ENCODE measurements around the gene TRPV3. TPM values are rescaled to one million over a fixed set of nuclear protein-coding genes. Genes with fewer than 3 reads are reported as not detected.
"Not testable (repeated sequence)": the region's sequence is repeated elsewhere in the genome, so short reads cannot be mapped to it uniquely, and the experiment has no call there.

The TRPV3 gene
- polyA plus RNA-seq, 3 donors = 0.22 to 0.90 (median 0.31) TPM

DNA sequence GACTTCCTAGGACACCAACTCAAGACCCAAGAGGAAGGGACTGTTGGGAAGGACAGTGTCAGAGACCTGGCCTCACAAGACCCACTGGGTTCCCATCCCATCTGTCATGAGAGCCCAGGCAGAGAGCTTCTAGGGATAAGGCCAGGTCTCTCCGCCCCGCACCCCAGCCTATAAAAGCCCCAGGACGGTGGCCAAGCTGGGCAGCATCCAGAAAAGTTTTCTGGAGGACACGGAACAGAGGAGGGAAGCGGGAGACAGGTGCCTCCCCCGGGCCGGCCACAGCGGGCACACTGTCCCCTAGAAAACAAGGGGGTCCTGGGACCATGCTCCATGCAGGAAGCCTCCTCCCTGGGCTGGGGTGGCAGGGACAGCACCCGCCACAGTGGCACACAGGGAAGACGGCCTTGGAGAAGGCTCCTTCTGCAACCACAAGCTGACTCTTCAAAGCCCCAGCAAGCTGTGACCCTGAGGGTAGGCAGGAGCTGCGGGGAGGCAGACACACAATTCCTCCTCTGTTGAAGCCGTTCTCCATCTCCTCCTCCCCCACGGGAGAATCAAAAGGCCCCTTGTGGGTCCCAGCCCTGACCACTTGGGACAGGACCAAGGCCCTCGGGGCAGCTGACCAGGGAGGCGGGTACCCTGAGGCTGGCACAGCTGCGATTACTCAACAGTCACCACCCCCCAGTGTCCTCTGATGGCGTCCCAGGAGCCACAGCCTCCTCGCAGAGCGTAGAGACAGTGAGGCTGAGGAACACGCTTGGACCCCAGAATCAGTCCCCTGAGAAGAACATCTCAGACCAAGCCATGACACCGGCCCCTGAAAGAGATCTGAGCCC, 26.1 kb downstream of the TRPV3 start:
- WGBS, 3 donors = 64 to 78% (median 69%) methylated on average over 21 of the region's 21 CpGs
- no peak overlapping the region for H3K27ac ChIP-seq (ENCODE audit: low read depth, low read length)

DNA sequence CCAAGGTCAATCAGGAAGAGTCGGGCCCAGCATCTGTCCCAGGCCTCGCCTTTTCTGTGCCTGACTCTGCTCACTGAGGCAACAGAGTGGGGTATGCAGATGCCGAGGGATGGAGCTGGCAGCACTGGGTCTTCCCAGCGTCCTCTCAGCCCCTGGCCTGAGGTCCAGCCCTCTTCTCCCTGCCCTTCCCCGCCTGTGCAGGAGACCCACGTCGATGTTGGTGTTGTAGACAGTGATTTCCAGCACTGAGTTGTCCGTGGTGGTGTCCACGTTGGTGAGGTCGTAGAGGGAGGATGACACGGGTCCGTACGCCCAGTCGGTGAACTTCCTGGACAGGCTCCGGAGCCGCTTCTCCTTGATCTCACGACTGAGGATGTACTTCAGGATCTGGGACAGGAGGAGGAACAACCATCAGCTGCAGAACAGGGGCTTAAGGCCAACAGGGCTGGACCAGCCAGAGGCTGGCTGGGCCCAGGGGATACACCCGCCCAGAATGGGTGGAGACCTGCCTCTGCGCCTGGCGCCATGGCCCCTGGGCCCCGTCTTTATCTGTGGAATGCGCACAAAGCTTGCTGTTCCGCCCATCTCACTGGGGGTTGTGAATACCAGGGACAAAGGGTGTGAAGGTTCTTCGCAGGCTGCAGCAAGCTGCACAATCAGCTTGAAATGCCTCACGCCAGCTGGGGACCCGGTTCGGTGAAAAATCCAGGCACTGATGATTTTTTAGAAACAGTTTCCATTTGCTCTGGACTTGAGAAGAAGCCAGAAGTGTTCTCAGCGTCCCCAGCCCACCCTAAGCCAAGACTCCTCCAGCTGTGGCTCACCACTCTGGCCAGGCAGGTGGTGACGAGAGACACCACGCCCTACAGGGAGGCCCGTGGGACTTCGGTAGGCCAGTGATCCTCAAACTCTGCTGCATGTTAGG, 27.5 kb downstream of the TRPV3 start:
- H3K27ac ChIP-seq (ENCODE audit: low read depth, low read length) = no peak overlapping the region
- WGBS, 3 donors = 41 to 51% (median 42%) methylated on average over 32 of the region's 32 CpGs

DNA sequence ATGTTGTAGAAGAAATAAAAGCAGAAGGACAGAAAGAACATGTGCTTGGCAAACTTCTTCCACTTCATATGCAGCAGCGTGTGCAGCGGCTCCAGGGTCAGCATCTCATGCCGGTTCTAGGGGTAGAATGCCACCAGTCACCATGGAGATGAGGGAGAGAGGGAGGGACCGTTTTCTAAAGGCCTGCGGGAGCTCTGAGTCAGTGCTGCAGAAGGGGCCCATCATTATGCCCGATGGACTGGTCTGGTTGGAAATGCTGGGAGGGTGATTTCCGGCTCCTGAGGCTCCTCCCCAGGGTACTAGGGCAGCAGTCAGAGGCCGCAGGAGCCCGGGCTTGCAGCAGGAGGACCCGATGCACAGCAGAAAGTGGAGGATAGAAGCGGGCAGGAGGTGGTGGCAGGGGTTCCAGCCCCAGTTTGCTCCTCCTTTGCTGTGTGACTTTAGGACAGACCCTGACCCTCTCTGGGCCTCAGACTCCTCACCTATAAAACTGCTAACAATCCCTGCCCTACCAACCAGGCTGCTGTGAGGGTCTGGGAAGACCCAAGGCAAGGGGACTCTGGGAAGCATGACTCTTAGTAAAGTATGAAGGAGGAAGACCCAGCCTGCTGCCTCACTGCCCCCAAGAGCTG, 28.6 kb downstream of the TRPV3 start:
- 35 to 48% (median 43%) methylated on average over 11 of the region's 11 CpGs for WGBS, 3 donors
- no peak overlapping the region for H3K27ac ChIP-seq (ENCODE audit: low read depth, low read length)

DNA sequence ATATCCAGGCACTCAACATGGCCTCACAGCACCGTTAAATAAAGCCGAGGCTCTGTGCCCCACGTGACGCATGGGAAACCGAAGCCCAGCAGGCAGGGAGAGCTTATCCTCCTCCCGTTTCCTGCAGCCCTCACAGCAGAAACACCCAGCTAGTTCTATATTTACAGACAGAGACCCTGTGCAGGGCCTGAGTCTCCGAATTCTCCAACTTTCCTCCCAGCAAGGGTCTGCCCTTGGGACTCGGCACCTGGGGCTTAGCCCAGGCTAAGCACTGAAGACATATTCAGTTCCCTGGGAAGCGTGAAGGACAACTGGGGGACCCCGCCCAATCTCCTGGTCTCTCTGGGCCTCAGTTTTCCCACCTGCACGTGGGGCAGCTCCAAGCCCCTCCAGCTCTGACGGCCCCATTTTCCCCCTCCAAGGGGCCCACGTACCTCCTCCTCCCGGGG, 29.2 kb downstream of the TRPV3 start:
- 62 to 74% (median 64%) methylated on average over 14 of the region's 14 CpGs for WGBS, 3 donors

DNA sequence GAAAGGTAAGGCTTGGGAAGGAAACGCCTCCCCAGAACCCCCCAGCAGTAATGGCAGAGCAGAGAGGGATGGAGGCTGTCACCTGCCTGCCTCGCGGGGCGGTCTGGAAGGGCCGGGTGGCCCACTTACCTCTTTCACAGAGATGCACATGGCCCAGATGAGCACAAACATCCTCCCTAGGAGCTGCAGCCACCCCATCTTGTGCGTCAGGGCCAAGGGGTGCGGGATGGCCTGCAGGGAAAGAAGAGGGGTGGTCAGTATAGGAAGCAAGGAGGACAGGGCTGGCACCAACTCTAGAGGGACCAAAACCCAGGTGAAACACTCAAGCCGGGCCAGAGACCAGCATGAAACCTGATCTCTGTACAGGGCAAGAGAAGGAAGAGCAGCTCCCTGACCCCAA, 29.7 kb downstream of the TRPV3 start:
- no peak overlapping the region for H3K27ac ChIP-seq (ENCODE audit: low read depth, low read length)
- 90 to 93% (median 90%) methylated on average over 8 of the region's 8 CpGs for WGBS, 3 donors

More for the DNA sequence above, 29.2 kb downstream of the TRPV3 start:
- H3K27ac ChIP-seq (ENCODE audit: low read depth, low read length) = no peak overlapping the region

DNA sequence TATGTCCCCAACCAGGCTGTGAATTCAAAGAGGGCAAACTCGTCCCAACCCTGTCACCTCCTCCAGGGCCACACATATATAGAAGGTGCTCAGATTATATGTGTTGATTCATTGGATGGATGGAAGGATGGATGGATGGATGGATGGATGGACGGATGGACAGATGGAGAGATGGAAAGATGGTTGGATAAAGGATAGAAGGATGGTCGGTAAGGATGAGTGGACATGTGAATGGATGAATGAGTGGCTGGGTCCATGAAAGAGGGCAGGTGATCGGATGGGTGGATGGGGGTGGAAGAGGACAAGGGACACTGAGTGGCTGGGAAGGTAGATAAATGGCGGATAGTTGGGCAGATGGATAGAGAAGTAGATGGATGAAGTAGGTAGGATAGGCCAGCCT, 30.1 kb downstream of the TRPV3 start:
- WGBS, 3 donors = 87 to 96% (median 94%) methylated on average over 5 of the region's 5 CpGs
- no peak overlapping the region for H3K27ac ChIP-seq (ENCODE audit: low read depth, low read length)

DNA sequence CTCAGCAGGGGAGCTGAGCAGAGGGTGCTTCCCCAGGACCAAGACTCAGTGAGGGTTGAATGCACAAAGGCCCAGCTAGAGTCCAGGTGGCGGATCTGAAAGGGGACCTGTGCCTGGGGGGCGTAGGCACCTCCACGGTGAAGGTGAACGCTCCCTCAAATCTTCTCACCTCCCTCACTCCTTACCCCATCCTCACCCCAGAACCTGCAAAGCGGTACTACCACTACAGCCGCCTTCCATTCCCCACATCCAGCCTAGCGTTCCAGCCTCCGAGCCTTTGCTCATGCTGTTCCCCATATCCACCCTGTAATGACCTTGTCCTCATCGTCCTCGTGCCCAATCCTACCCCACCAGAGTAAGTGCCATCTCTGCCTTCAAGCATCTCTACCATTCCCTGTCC, 30.6 kb downstream of the TRPV3 start:
- no peak overlapping the region for H3K27ac ChIP-seq (ENCODE audit: low read depth, low read length)
- 75 to 88% (median 78%) methylated on average over 10 of the region's 10 CpGs for WGBS, 3 donors

DNA sequence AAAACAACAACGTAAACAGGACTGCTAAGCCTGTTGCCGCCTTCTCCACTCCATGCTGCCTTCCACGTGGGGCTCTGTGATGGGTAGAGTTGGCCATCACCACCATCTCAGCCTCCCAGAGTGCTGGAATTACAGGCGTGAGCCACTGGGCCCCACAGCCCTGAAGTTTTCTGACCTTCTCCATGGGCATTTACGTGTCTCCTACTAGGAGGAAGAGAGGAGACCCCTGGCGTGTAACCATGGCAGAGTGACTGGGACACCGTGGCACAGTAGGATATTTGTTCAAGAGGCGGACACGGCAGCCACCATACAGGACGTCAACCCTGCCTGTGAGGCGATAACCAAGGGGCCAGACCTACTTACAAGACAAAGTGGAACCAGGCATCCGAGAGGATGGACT, 31.1 kb downstream of the TRPV3 start:
- 86 to 91% (median 86%) methylated on average over 12 of the region's 12 CpGs for WGBS, 3 donors
- H3K27ac ChIP-seq (ENCODE audit: low read depth, low read length) = no peak overlapping the region

DNA sequence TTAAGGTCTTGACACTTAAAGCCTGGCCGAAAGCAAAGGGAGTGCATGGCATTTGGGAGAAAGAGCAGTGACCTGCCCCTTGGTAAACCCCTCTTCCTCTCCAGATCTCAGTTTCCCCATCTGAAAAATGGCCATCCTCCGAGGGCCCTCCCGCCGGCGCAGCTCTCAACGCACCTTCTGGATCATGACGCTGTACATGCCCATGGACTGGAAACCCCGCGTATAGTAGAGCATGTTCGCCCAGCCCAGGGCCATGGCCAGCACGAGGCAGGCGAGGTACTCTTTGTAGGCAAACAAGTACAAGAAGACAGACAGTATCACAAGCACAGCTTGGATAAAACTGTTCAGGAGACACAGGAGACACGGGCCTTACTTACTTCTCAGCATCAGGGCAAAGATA, 33.6 kb downstream of the TRPV3 start:
- no peak overlapping the region for H3K27ac ChIP-seq (ENCODE audit: low read depth, low read length)
- WGBS, 3 donors = 88 to 92% (median 91%) methylated on average over 13 of the region's 13 CpGs

DNA sequence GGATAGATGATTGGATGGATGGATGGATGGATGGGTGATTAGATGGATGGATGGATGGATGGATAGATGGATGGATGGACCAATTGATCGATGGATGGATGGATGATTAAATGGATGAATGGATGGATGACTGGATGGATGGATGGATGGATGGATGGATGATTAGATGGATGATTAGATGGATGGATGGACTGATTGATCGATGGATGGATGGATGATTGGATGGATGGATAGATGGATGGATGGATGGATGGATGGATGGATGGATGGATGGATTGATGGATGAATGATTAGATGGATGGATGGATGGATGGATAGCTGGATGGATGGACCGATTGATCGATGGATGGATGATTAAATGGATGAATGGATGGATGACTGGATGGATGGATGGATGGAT, 38.1 kb downstream of the TRPV3 start:
- WGBS, 3 donors = 86 to 97% (median 97%) methylated on average over 4 of the region's 4 CpGs
- not testable (repeated sequence) for H3K27ac ChIP-seq (ENCODE audit: low read depth, low read length)

DNA sequence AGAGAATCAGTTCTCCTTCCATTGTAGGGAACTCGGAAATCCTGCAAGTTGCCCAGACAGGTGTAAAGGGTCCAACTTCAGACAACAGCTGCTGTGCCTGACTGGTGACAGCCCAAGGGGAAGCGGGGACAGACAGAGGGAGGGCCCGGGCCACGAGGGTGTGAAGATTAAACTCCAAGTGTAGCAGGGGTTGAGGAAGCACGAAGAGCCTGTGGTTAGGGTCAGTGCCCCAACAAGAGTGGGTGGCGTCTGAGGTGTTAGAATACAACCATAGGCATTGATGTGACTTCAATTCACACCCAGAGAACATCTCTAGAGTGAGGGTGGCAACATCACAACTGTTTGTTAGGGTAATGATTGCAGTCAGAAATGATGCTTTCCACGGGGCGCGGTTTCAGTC, 42.7 kb downstream of the TRPV3 start:
- WGBS, 3 donors = 77 to 86% (median 79%) methylated on average over 9 of the region's 9 CpGs

DNA sequence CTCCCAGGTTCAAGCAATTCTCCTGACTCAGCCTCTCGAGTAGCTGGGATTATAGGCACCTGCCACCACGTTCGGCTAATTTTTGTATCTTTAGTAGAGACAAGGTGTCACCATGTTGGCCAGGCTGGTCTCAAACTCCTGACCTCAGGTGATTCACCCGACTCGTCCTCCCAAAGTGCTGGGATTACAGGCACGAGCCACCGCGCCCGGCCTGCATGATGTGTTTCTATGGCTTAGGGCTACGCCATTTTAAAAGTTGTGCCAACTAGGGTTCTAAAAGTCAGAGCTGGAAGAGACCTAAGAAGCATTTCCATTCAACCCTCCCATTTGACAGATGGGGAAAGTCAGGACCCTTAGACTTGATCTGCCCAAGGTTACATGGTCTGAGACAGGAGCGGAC, 43.4 kb downstream of the TRPV3 start:
- 88 to 94% (median 93%) methylated on average over 11 of the region's 11 CpGs for WGBS, 3 donors
- H3K27ac ChIP-seq (ENCODE audit: low read depth, low read length) = not testable (repeated sequence)

More for the DNA sequence above, 42.7 kb downstream of the TRPV3 start:
- no peak overlapping the region for H3K27ac ChIP-seq (ENCODE audit: low read depth, low read length)

DNA sequence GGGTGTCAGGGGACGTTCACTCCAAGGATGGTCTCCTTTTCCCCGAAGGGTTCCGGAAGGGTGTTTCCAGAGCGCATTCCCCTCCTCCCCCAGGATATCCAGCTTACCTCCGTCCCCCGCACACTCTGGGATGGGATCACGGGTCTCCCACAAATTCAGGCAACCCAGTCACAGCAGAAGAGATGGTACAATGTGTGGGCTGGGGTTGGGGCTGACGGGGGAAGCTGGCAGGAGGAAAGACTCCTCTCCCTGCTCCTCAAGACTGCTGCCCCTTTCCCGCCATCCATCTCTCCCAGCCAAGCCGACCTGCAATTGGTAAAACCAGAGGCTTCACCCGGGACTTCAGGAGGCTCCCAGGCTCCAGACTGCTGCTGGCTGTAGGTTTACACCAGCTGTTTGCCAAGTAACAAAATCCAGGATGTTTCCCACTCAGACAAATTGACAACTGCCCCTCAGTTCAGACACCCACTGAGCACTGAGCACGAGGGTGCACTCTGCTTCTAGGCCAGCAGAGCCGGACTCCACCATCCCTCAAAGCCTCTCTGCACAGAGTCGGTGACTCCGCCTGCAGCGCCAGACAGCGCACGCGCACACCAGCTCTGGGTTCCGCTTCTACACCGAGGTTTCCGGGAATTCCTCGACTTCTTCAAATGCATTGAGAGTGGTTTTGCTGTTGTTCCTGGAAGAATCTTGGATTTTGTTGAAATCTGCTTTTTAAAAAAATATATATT, 44.1 kb downstream of the TRPV3 start:
- WGBS, 3 donors = 73 to 88% (median 81%) methylated on average over 23 of the region's 23 CpGs
- peak overlapping the region; percentile 62 for H3K27ac ChIP-seq (ENCODE audit: low read depth, low read length)

DNA sequence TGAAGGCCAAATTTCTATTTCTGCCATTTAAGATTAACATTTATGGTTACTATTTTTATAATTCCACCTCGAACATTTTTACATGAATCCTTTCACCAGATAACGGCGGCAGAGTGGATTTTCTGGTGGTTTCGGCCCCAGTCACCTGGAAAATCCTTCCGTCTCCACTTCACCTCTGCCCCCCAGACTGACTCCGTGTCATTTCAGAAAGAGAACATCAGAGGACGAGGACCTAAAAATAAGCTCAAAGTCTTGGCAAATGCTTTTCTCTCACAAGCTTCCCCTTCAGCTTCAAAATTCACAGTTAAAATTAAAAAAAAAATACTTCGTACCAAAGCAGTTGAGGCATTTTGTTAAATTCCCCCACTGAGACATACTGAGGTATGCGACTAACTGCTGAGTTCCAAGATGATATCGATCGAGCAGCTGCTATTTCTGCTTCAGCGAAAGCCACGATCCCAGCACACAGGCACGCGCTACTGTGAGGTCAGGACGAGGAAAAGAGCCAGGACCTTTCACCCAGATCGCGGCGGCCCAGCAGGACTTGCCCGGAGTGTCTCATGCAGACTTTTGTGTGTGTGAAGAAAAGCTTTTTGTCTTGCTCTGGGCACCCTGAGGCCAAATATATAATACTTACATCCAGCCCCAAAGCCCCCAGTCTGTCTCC, 45.0 kb downstream of the TRPV3 start:
- H3K27ac ChIP-seq (ENCODE audit: low read depth, low read length) = no peak overlapping the region
- WGBS, 3 donors = 43 to 58% (median 47%) methylated on average over 20 of the region's 20 CpGs

DNA sequence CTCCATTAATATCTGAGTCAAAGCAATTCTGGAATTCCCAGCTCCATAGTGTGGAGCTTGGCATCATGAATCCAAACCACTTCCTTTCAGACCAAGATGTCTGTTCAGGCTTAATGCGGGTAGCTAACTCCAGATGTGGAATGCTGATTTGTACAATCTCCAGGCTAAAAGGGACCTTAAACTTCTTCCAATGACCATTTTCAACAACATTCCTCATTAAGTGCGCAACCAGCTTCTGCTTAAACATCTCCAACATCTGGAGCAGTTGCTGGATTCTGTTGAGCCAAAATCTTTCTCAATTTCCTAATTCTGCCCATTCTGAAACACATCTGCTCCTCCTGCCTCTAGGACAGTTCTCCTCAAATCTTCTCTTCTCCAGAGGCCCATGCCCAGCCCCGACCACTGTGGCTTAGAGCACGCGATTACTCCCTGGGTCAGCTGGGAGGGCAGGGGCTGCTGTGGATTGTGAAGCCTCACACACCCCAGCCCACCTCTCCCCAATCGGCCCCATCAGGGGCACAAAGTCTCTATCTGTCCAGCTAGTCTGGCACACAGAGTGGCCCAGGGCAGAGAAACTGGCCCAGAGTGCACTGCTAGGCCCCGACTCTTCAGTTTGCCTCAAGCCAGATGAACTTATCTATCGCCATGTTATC, 45.6 kb downstream of the TRPV3 start:
- WGBS, 3 donors = 54 to 65% (median 59%) methylated on average over 8 of the region's 8 CpGs
- H3K27ac ChIP-seq (ENCODE audit: low read depth, low read length) = no peak overlapping the region

DNA sequence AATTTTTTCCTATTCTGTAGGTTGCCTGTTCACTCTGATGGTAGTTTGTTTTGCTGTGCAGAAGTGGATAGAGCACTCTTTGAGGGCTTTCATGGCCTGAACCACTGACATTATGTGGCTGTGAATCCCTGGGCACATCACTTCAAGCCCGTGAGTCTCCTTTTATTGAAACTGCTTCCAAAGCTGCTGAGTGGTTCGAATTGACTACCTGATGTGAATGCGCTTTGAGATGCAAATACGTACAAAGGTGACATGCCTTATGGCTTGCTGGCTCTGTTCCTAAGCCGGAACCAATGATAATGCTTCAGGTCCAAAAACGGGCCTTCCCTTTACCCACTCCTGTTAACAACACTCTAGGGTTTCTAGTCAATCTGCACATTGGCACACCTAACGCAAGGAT, 47.5 kb downstream of the TRPV3 start:
- 63 to 68% (median 66%) methylated on average over 7 of the region's 7 CpGs for WGBS, 3 donors
- H3K27ac ChIP-seq (ENCODE audit: low read depth, low read length) = no peak overlapping the region

DNA sequence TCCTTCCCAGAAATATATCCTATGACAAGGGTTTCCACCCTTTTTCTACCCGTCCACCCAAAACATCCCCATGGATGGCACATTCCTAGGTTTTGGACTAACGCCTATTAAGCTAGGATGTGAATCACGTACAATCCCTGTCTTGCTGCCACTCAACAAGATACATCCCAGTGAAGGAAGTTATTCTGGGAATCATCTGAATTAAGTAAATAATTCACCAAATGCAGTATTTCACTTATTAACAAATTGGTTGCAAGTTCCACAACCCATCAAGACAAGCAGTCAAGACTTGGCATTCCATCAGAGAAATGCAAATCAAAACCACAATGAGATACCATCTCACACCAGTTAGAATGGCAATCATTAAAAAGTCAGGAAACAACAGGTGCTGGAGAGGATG, 49.7 kb downstream of the TRPV3 start:
- WGBS, 3 donors = 73 to 88% (median 86%) methylated on average over 3 of the region's 3 CpGs
- no peak overlapping the region for H3K27ac ChIP-seq (ENCODE audit: low read depth, low read length)
